HG03039 (cell line): Measurements from ENCODE around the gene DNM1.
A peak's percentile ranks its signal among the peaks of the same experiment; 100 is the strongest.
"Not testable (repeated sequence)": the region's sequence is repeated elsewhere in the genome, so short reads cannot be mapped to it uniquely, and the experiment has no call there.

Experiments
- ATAC-seq: cut with Tn5 transposase; IDR thresholded peaks from one replicate; pipeline ENCODE4 v1.9.1; 2021; ENCODE audit warnings: mild to moderate bottlenecking, moderate library complexity; ENCODE audit not compliant: unreplicated experiment

DNM1 gene

GRCh38 chr9:128271512-128271911 is 68.3 kb downstream of the DNM1 start:
- ATAC-seq, result no peak

GRCh38 chr9:128274245-128274644 is 71.1 kb downstream of the DNM1 start:
- no peak for ATAC-seq

- peak; percentile 29 for ATAC-seq
Measured at GRCh38 chr9:128275198-128276007, 72.2 kb downstream of the DNM1 start, which contains the start of gene GOLGA2. GOLGA2 (minus strand) TSS chr9:128276007; CDS start chr9:128275976, 31 bp downstream.

GRCh38 chr9:128276008-128276573 is 72.9 kb downstream of the DNM1 start, which contains the start of gene SWI5:
SWI5 (plus strand) TSS chr9:128276276.
- ATAC-seq, result peak; percentile 95

- ATAC-seq, result no peak
Measured at GRCh38 chr9:128276574-128277270, 73.5 kb downstream of the DNM1 start.

- ATAC-seq, result not testable (repeated sequence)
Measured at GRCh38 chr9:128279088-128280073, 76.2 kb downstream of the DNM1 start.

GRCh38 chr9:128280084-128280622 is 77.0 kb downstream of the DNM1 start:
- no peak for ATAC-seq

- ATAC-seq, result no peak
Measured at GRCh38 chr9:128282500-128282899, 79.3 kb downstream of the DNM1 start.

- no peak for ATAC-seq
Measured at GRCh38 chr9:128285033-128285784, 82.0 kb downstream of the DNM1 start.

GRCh38 chr9:128286440-128286839 is 83.3 kb downstream of the DNM1 start:
- no peak for ATAC-seq

GRCh38 chr9:128288273-128289004 is 85.3 kb downstream of the DNM1 start:
- no peak for ATAC-seq

- no peak for ATAC-seq
Measured at GRCh38 chr9:128292009-128292408, 88.8 kb downstream of the DNM1 start.

- ATAC-seq, result no peak
Measured at GRCh38 chr9:128293091-128293490, 89.9 kb downstream of the DNM1 start.

GRCh38 chr9:128294142-128294541 is 91.0 kb downstream of the DNM1 start:
- ATAC-seq, result no peak

- no peak for ATAC-seq
Measured at GRCh38 chr9:128296340-128297220, 93.4 kb downstream of the DNM1 start.

GRCh38 chr9:128297221-128297773 is 94.1 kb downstream of the DNM1 start:
- no peak for ATAC-seq
